ENCODE data around the gene BRD8. TPM values are rescaled to one million over a fixed set of nuclear protein-coding genes. Genes with fewer than 3 reads are reported as not detected.
"Not testable (repeated sequence)": the region's sequence is repeated elsewhere in the genome, so short reads cannot be mapped to it uniquely, and the experiment has no call there.

Gene BRD8
- total RNA-seq, 1 experiment from 2014 or later, result 80.8 TPM

GRCh38 chr5:138148811-138149210 lies 29.6 kb downstream of the BRD8 start (continued):
- no peak for TF ChIP-seq ATF3 (IDR thresholded peaks at IDR 0.05)
- TF ChIP-seq SIN3A (IDR thresholded peaks at IDR 0.05; ENCODE audit: low read depth), result no peak

- H3K4me2 ChIP-seq (ENCODE audit: low read length); H3K36me3 ChIP-seq (ENCODE audit: control insufficient read depth in 1 of 2, insufficient read depth in 2 of 2, low read length in 2 of 2); H4K20me1 ChIP-seq (ENCODE audit: insufficient read depth); H3K9me3 ChIP-seq (ENCODE audit: control insufficient read depth in 1 of 2, insufficient read depth in 1 of 2, low read depth in 1 of 2, low read length in 2 of 2); RAD21 ChIA-PET (ENCODE audit: low non-redundant PET in 1 of 2, low total read pairs in 2 of 2, uncharacterized antibody in 2 of 2, unreplicated experiment in 2 of 2); H3K9ac ChIP-seq (ENCODE audit: low read length); POLR2A ChIA-PET; intact Hi-C loops (cut with micrococcal nuclease); CTCF ChIA-PET; H3K4me1 ChIP-seq (ENCODE audit: control insufficient read depth in 1 of 2, insufficient read depth in 2 of 2, low read length in 2 of 2); H3K4me3 ChIP-seq (replicated peaks in 1 of 2; ENCODE audit: low read depth in 1 of 2, low read length in 2 of 2); H2AFZ ChIP-seq (ENCODE audit: low read depth, low read length, poor library complexity, severe bottlenecking); H3K27me3 ChIP-seq (ENCODE audit: insufficient read depth, low read length); H3K79me2 ChIP-seq (ENCODE audit: insufficient read depth, low read length); BruUV-seq (replicated peaks); ATAC-seq; DNase-seq (ENCODE audit: low read depth, low spot score); H3K27ac ChIP-seq (ENCODE audit: low read depth, low read length); H3K9me2 ChIP-seq (ENCODE audit: insufficient read depth): not testable (repeated sequence)
Observed at GRCh38 chr5:138143578-138143977, 34.9 kb downstream of the BRD8 start.

GRCh38 chr5:138141734-138142133 lies 36.7 kb downstream of the BRD8 start:
- H3K36me3 ChIP-seq (ENCODE audit: control insufficient read depth in 1 of 2, insufficient read depth in 2 of 2, low read length in 2 of 2), result no peaks in the 10 kb centered on the region
- H3K4me1 ChIP-seq (ENCODE audit: control insufficient read depth in 1 of 2, insufficient read depth in 2 of 2, low read length in 2 of 2), result peaks cover 0 to 6% of the 10 kb centered on the region in 2 experiments; a peak in 1 of 4 replicates
- no peak overlapping the region for H3K9ac ChIP-seq (ENCODE audit: low read length)
- H3K79me2 ChIP-seq (ENCODE audit: insufficient read depth, low read length), result no peaks in the 10 kb centered on the region
- H3K4me2 ChIP-seq (ENCODE audit: low read length), result no peak overlapping the region
- ChIA-PET POLR2A (no interaction called here), CTCF (no interaction called here), RAD21 (ENCODE audit: low non-redundant PET in 1 of 2, low total read pairs in 2 of 2, uncharacterized antibody in 2 of 2, unreplicated experiment in 2 of 2) (no interaction called here)
- no peak for TF ChIP-seq RAD21 (IDR thresholded peaks at IDR 0.05; ENCODE audit: low read depth)
- no peak for TF ChIP-seq EZH2 (IDR thresholded peaks at IDR 0.05)
- TF ChIP-seq ELF1 (IDR thresholded peaks at IDR 0.05; ENCODE audit: borderline replicate concordance, low read depth), result no peak
- no peak for TF ChIP-seq FOSL1 (IDR thresholded peaks at IDR 0.05; ENCODE audit: low read depth)
- no peak for TF ChIP-seq CBX3 (IDR thresholded peaks at IDR 0.05; ENCODE audit: low read depth)
- TF ChIP-seq CTCF (IDR thresholded peaks at IDR 0.05 in 2 of 3, conservative IDR thresholded peaks at IDR 0.05 in 1 of 3; ENCODE audit: borderline replicate concordance in 1 of 3, insufficient read depth in 1 of 3, low read depth in 2 of 3, low read length in 2 of 3), result no peak
- no peak for TF ChIP-seq SRF (IDR thresholded peaks at IDR 0.05; ENCODE audit: low read depth)
- TF ChIP-seq REST (IDR thresholded peaks at IDR 0.05; ENCODE audit: low read depth), result no peak
- TF ChIP-seq ZBTB33 (IDR thresholded peaks at IDR 0.05; ENCODE audit: extremely low read depth, insufficient replicate concordance, low read length), result no peak
- no peak overlapping the region for H3K27ac ChIP-seq (ENCODE audit: low read depth, low read length)
- no TSS peak for BruUV-seq (replicated peaks)
- H4K20me1 ChIP-seq (ENCODE audit: insufficient read depth), result no peaks in the 10 kb centered on the region
- H3K4me3 ChIP-seq (replicated peaks in 1 of 2; ENCODE audit: low read depth in 1 of 2, low read length in 2 of 2), result no peak overlapping the region
- DNase-seq (ENCODE audit: low read depth, low spot score), result no peak
- intact Hi-C loops (cut with micrococcal nuclease), result no loop called here
- H3K9me2 ChIP-seq (ENCODE audit: insufficient read depth), result no peaks in the 10 kb centered on the region
- H3K9me3 ChIP-seq (ENCODE audit: control insufficient read depth in 1 of 2, insufficient read depth in 1 of 2, low read depth in 1 of 2, low read length in 2 of 2), result no peaks in the 10 kb centered on the region
- no peak for ATAC-seq
- no peak overlapping the region for H2AFZ ChIP-seq (ENCODE audit: low read depth, low read length, poor library complexity, severe bottlenecking)
- H3K27me3 ChIP-seq (ENCODE audit: insufficient read depth, low read length), result no peaks in the 10 kb centered on the region
